Vagina (tissue), 2 donors: ENCODE data around the gene CEP128.

Experiments used
- POLR2A ChIP-seq, 2 donors: fragments of 450-650 bp; IDR thresholded peaks; one replicate each; pipeline ENCODE4 v1.6.1; 2017; ENCODE audit warnings: antibody characterized with exemption in 2 of 2, mild to moderate bottlenecking in 2 of 2, moderate library complexity in 2 of 2
- POLR2AphosphoS5 ChIP-seq, 2 donors: sonication (generic); formaldehyde crosslinking; IDR thresholded peaks; one replicate each; pipeline ENCODE4 v1.9.0; 2017; ENCODE audit warnings: antibody characterized with exemption in 2 of 2, mild to moderate bottlenecking in 2 of 2, low read depth in 1 of 2; ENCODE audit not compliant: insufficient read depth in 1 of 2
- TF ChIP-seq, protein P1 (sequence below), 3 experiments: fragments of 450-650 bp in 2 of 3; fragments of 200-600 bp in 1 of 3; sonication (generic) in 1 of 3; IDR thresholded peaks; one replicate each; pipeline ENCODE4 v1.5.1; 2017 to 2019; ENCODE audit warnings: antibody characterized with exemption in 3 of 3, mild to moderate bottlenecking in 2 of 3, moderate library complexity in 2 of 3

DNA sequence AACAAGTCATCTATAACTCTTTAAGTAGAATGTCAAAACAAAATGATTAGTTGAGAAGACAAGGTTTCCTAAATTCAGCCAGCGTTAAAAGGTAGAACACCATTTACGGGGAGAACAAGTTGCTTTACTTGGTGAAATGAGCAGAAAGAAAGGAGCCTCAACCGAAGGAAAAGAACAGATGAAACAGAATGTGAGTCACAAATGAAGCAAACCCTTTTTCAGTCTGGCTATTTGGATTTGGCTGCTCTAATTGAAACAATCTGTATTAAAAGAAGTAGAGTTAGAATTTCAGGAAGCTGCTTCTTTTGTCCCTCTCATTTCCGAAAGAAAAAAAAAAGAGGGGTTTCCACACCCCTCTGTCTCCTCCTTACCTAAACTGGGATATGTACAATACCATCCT is 34.6 kb downstream of the CEP128 start:
- TF ChIP-seq, protein P1, sequence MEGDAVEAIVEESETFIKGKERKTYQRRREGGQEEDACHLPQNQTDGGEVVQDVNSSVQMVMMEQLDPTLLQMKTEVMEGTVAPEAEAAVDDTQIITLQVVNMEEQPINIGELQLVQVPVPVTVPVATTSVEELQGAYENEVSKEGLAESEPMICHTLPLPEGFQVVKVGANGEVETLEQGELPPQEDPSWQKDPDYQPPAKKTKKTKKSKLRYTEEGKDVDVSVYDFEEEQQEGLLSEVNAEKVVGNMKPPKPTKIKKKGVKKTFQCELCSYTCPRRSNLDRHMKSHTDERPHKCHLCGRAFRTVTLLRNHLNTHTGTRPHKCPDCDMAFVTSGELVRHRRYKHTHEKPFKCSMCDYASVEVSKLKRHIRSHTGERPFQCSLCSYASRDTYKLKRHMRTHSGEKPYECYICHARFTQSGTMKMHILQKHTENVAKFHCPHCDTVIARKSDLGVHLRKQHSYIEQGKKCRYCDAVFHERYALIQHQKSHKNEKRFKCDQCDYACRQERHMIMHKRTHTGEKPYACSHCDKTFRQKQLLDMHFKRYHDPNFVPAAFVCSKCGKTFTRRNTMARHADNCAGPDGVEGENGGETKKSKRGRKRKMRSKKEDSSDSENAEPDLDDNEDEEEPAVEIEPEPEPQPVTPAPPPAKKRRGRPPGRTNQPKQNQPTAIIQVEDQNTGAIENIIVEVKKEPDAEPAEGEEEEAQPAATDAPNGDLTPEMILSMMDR (IDR thresholded peaks at IDR 0.05), result no peak
- TF ChIP-seq POLR2AphosphoS5 (IDR thresholded peaks at IDR 0.05; ENCODE audit: insufficient read depth in 1 of 2, low read depth in 1 of 2) (no peak), POLR2A (IDR thresholded peaks at IDR 0.05) (no peak)
